Memory B cell (primary cell): Measurements from ENCODE around the gene BMP2.
A peak's percentile ranks its signal among the peaks of the same experiment; 100 is the strongest.

Experiments used
- ATAC-seq: fragments of 150-1000 bp; cut with Tn5 transposase; 2 replicates; pipeline ENCODE4 v1.10.0; 2021; ENCODE audit warnings: low read depth, mild to moderate bottlenecking, moderate library complexity
- DNase-seq, 2 donors: peaks; one replicate each; pipeline ENCODE4 v3.0.0; 2022; ENCODE audit warnings: low spot score in 2 of 2
- H3K27ac Mint-ChIP-seq: one replicate; pipeline ENCODE4 v1.8.0; 2022; ENCODE audit warnings: mild to moderate bottlenecking, moderate library complexity, mixed read lengths
- H3K27me3 Mint-ChIP-seq: one replicate; pipeline ENCODE4 v1.8.0; 2022; ENCODE audit warnings: mixed read lengths
- H3K36me3 Mint-ChIP-seq: one replicate; pipeline ENCODE4 v1.8.0; 2022; ENCODE audit warnings: mild to moderate bottlenecking, mixed read lengths
- H3K4me1 Mint-ChIP-seq: one replicate; pipeline ENCODE4 v1.8.0; 2022; ENCODE audit warnings: mixed read lengths
- H3K4me3 Mint-ChIP-seq: one replicate; pipeline ENCODE4 v1.8.0; 2022; ENCODE audit warnings: mild to moderate bottlenecking, moderate library complexity, mixed read lengths
- H3K9me3 Mint-ChIP-seq: one replicate; pipeline ENCODE4 v1.8.0; 2022; ENCODE audit warnings: mixed read lengths

The BMP2 gene

GRCh38 chr20:6784210-6784631 lies 16.7 kb downstream of the BMP2 start:
- Mint-ChIP-seq H3K27ac (no peak overlapping the region), H3K9me3 (peaks cover 3% of the 10 kb centered on the region), H3K4me3 (no peak overlapping the region), H3K36me3 (no peaks in the 10 kb centered on the region), H3K4me1 (no peaks in the 10 kb centered on the region), H3K27me3 (no peaks in the 10 kb centered on the region)
- DNase-seq: no peak
- no peak for ATAC-seq

- Mint-ChIP-seq H3K9me3 (peaks cover 3% of the 10 kb centered on the region), H3K4me3 (no peak overlapping the region), H3K27ac (no peak overlapping the region), H3K27me3 (no peaks in the 10 kb centered on the region), H3K36me3 (no peaks in the 10 kb centered on the region), H3K4me1 (no peaks in the 10 kb centered on the region)
- ATAC-seq: no peak
- no peak for DNase-seq
Measured at GRCh38 chr20:6784767-6785166, 17.3 kb downstream of the BMP2 start.

GRCh38 chr20:6786548-6786947 lies 19.1 kb downstream of the BMP2 start:
- ATAC-seq: no peak
- no peaks in the 10 kb centered on the region for H3K27me3 Mint-ChIP-seq
- no peak overlapping the region for H3K4me3 Mint-ChIP-seq
- no peak for DNase-seq
- H3K36me3 Mint-ChIP-seq: no peaks in the 10 kb centered on the region
- no peaks in the 10 kb centered on the region for H3K4me1 Mint-ChIP-seq
- no peak overlapping the region for H3K27ac Mint-ChIP-seq
- peaks cover 3% of the 10 kb centered on the region for H3K9me3 Mint-ChIP-seq

- Mint-ChIP-seq H3K4me1 (no peaks in the 10 kb centered on the region), H3K36me3 (no peaks in the 10 kb centered on the region), H3K27me3 (peaks cover 2% of the 10 kb centered on the region), H3K27ac (no peak overlapping the region), H3K4me3 (no peak overlapping the region), H3K9me3 (peaks cover 8% of the 10 kb centered on the region)
- ATAC-seq (no peak), DNase-seq (no peak)
Measured at GRCh38 chr20:6792789-6793188, 25.3 kb downstream of the BMP2 start.

GRCh38 chr20:6802227-6802626 lies 34.7 kb downstream of the BMP2 start:
- Mint-ChIP-seq H3K27me3 (peaks cover 2% of the 10 kb centered on the region), H3K36me3 (no peaks in the 10 kb centered on the region), H3K4me3 (no peak overlapping the region), H3K27ac (no peak overlapping the region), H3K4me1 (no peaks in the 10 kb centered on the region), H3K9me3 (peaks cover 4% of the 10 kb centered on the region)
- no peak for DNase-seq
- no peak for ATAC-seq

- Mint-ChIP-seq H3K27ac (no peak overlapping the region), H3K9me3 (peaks cover 4% of the 10 kb centered on the region), H3K4me3 (no peak overlapping the region), H3K27me3 (peaks cover 2% of the 10 kb centered on the region), H3K4me1 (no peaks in the 10 kb centered on the region), H3K36me3 (no peaks in the 10 kb centered on the region)
- no peak for DNase-seq
- no peak for ATAC-seq
Measured at GRCh38 chr20:6806275-6806674, 38.8 kb downstream of the BMP2 start.

- H3K27ac Mint-ChIP-seq: no peak overlapping the region
- no peaks in the 10 kb centered on the region for H3K36me3 Mint-ChIP-seq
- peaks cover under 1% of the 10 kb centered on the region for H3K9me3 Mint-ChIP-seq
- no peak for ATAC-seq
- H3K27me3 Mint-ChIP-seq: no peaks in the 10 kb centered on the region
- DNase-seq: no peak
- H3K4me1 Mint-ChIP-seq: no peaks in the 10 kb centered on the region
- no peak overlapping the region for H3K4me3 Mint-ChIP-seq
Measured at GRCh38 chr20:6811262-6812035, 44.0 kb downstream of the BMP2 start.

GRCh38 chr20:6812530-6812929 lies 45.0 kb downstream of the BMP2 start:
- Mint-ChIP-seq H3K4me1 (no peaks in the 10 kb centered on the region), H3K27me3 (no peaks in the 10 kb centered on the region), H3K9me3 (peaks cover 2% of the 10 kb centered on the region), H3K4me3 (no peak overlapping the region), H3K27ac (no peak overlapping the region), H3K36me3 (no peaks in the 10 kb centered on the region)
- ATAC-seq (no peak), DNase-seq (no peak)

- Mint-ChIP-seq H3K4me1 (no peaks in the 10 kb centered on the region), H3K27ac (no peak overlapping the region), H3K36me3 (no peaks in the 10 kb centered on the region), H3K4me3 (no peak overlapping the region), H3K27me3 (no peaks in the 10 kb centered on the region), H3K9me3 (peaks cover 2% of the 10 kb centered on the region)
- ATAC-seq (no peak), DNase-seq (no peak)
Measured at GRCh38 chr20:6814945-6815344, 47.5 kb downstream of the BMP2 start.

GRCh38 chr20:6818033-6818808 lies 50.7 kb downstream of the BMP2 start:
- Mint-ChIP-seq H3K36me3 (no peaks in the 10 kb centered on the region), H3K9me3 (peaks cover 2% of the 10 kb centered on the region), H3K27ac (no peak overlapping the region), H3K4me1 (no peaks in the 10 kb centered on the region), H3K27me3 (no peaks in the 10 kb centered on the region), H3K4me3 (no peak overlapping the region)
- no peak for ATAC-seq
- no peak for DNase-seq

GRCh38 chr20:6819599-6819998 lies 52.1 kb downstream of the BMP2 start:
- ATAC-seq: no peak
- Mint-ChIP-seq H3K27ac (no peak overlapping the region), H3K9me3 (peaks cover 2% of the 10 kb centered on the region), H3K27me3 (no peaks in the 10 kb centered on the region), H3K4me3 (no peak overlapping the region), H3K4me1 (no peaks in the 10 kb centered on the region), H3K36me3 (no peaks in the 10 kb centered on the region)
- no peak for DNase-seq

GRCh38 chr20:6824401-6824800 lies 56.9 kb downstream of the BMP2 start:
- ATAC-seq (no peak), DNase-seq (no peak)
- no peaks in the 10 kb centered on the region for H3K36me3 Mint-ChIP-seq
- H3K4me3 Mint-ChIP-seq: no peak overlapping the region
- no peaks in the 10 kb centered on the region for H3K27me3 Mint-ChIP-seq
- no peaks in the 10 kb centered on the region for H3K9me3 Mint-ChIP-seq
- no peak overlapping the region for H3K27ac Mint-ChIP-seq
- no peaks in the 10 kb centered on the region for H3K4me1 Mint-ChIP-seq

- Mint-ChIP-seq H3K9me3 (no peaks in the 10 kb centered on the region), H3K4me1 (no peaks in the 10 kb centered on the region), H3K27me3 (no peaks in the 10 kb centered on the region), H3K27ac (no peak overlapping the region), H3K36me3 (no peaks in the 10 kb centered on the region), H3K4me3 (no peak overlapping the region)
- DNase-seq: no peak
- no peak for ATAC-seq
Measured at GRCh38 chr20:6827472-6827871, 60.0 kb downstream of the BMP2 start.

GRCh38 chr20:6828794-6829423 lies 61.4 kb downstream of the BMP2 start:
- no peak overlapping the region for H3K27ac Mint-ChIP-seq

More at GRCh38 chr20:6828794-6829423, 61.4 kb downstream of the BMP2 start:
- no peak overlapping the region for H3K4me3 Mint-ChIP-seq
- H3K4me1 Mint-ChIP-seq: no peaks in the 10 kb centered on the region
- H3K9me3 Mint-ChIP-seq: no peaks in the 10 kb centered on the region
- DNase-seq (peak; percentile 11 to 14), ATAC-seq (peak; percentile 57)
- H3K27me3 Mint-ChIP-seq: no peaks in the 10 kb centered on the region
- H3K36me3 Mint-ChIP-seq: no peaks in the 10 kb centered on the region
